K562 (cell line): Measurements from ENCODE around the gene KCNQ5. TPM values are rescaled to one million over a fixed set of nuclear protein-coding genes. Genes with fewer than 3 reads are reported as not detected.

Experiments used
- ATAC-seq: fragments of 200-7000 bp; cut with Tn5 transposase; 3 replicates; pipeline ENCODE4 v1.9.1; 2020; ENCODE audit warnings: moderate library complexity
- BruUV-seq: library from RNA; stranded (reverse); fragments of 400-500 nt; replicated peaks from 2 replicates; lab custom pipeline; 2021; lab: Mats Ljungman, UMichigan
- CTCF ChIA-PET: fragments of 300-600 bp; formaldehyde crosslinking; extraction: SDS; loops from one replicate; lab custom pipeline; 2021; ENCODE audit warnings: low intra/inter-chr PET ratio; lab: Yijun Ruan, JAX
- POLR2A ChIA-PET: fragments of 300-600, 350-650 bp; sonication (Branson Sonifier 250); formaldehyde crosslinking; extraction: SDS; loops from one replicate; lab custom pipeline; 2021; ENCODE audit warnings: antibody characterized with exemption, inconsistent platforms; lab: Yijun Ruan, JAX
- DNase-seq, 4 experiments: peaks; one replicate each; pipeline versions ENCODE4 v3.0.0 to v3.0.0-alpha.2; 2011 to 2018; ENCODE audit warnings: low spot score in 3 of 4, mixed read lengths in 3 of 4; ENCODE audit errors: extremely low read depth in 1 of 4
- FAIRE-seq: peaks from 2 replicates; lab custom pipeline; 2011; peaks lifted over from hg19 to GRCh38; lab: Jason Lieb, UNC
- H2AFZ ChIP-seq: 2 replicates; pipeline ENCODE4 v1.6.0; 2011; ENCODE audit warnings: low read depth, low read length, control low read depth, inconsistent platforms
- H3K27ac ChIP-seq: fragments of 200-600 bp; 3 replicates; pipeline ENCODE4 v1.8.0; 2011; ENCODE audit warnings: low read depth, mild to moderate bottlenecking, control low read depth, inconsistent platforms, low read length, moderate library complexity, mixed read lengths; ENCODE audit errors: extremely low read depth
- H3K27me3 ChIP-seq, 2 experiments: fragments of 300-600 bp in 1 of 2; 2 replicates in 1 of 2; 3 replicates in 1 of 2; pipeline versions ENCODE4 v1.6.0 to v1.8.0; 2011; ENCODE audit warnings: inconsistent platforms in 2 of 2, low read length in 2 of 2, mild to moderate bottlenecking in 1 of 2, mixed read lengths in 1 of 2, moderate library complexity in 1 of 2; ENCODE audit not compliant: control insufficient read depth in 2 of 2, insufficient read depth in 2 of 2
- H3K36me3 ChIP-seq: fragments of 300-600 bp; 3 replicates; pipeline ENCODE4 v1.8.0; 2011; ENCODE audit warnings: mild to moderate bottlenecking, low read length, inconsistent platforms; ENCODE audit not compliant: control insufficient read depth, insufficient read depth
- H3K4me1 ChIP-seq, 2 experiments: fragments of 200-600 bp in 1 of 2; replicated peaks in 1 of 2; 2 replicates in 1 of 2; 3 replicates in 1 of 2; pipeline versions ENCODE4 v1.5.1 to v1.8.0; 2011; ENCODE audit warnings: inconsistent platforms in 2 of 2, low read length in 2 of 2, mild to moderate bottlenecking in 1 of 2, mixed read lengths in 1 of 2, moderate library complexity in 1 of 2; ENCODE audit not compliant: control insufficient read depth in 2 of 2, insufficient read depth in 2 of 2
- H3K4me2 ChIP-seq: 2 replicates; pipeline ENCODE4 v1.6.1; 2011; ENCODE audit warnings: low read length, control low read depth, inconsistent platforms, mixed read lengths; ENCODE audit not compliant: insufficient read depth
- H3K4me3 ChIP-seq: fragments of 200-600 bp; sonication (generic), shearing (Covaris generic); 2 replicates; pipeline ENCODE4 v1.5.1; 2016; ENCODE audit warnings: control low read depth, inconsistent platforms
- H3K79me2 ChIP-seq: fragments of 200-600 bp; 3 replicates; pipeline ENCODE4 v1.8.0; 2011; ENCODE audit warnings: low read length, inconsistent platforms; ENCODE audit not compliant: control insufficient read depth, insufficient read depth
- H3K9ac ChIP-seq, 2 experiments: 2 replicates each; pipeline versions ENCODE4 v1.6.0 to v1.6.1; 2011; ENCODE audit warnings: low read depth in 2 of 2, low read length in 2 of 2, control low read depth in 1 of 2, inconsistent platforms in 1 of 2, mild to moderate bottlenecking in 1 of 2, mixed read lengths in 1 of 2; ENCODE audit not compliant: insufficient read depth in 1 of 2
- H3K9me1 ChIP-seq: one replicate; pipeline ENCODE4 v1.6.0; 2011; ENCODE audit warnings: inconsistent platforms, mild to moderate bottlenecking, low read length, moderate library complexity; ENCODE audit not compliant: control insufficient read depth, insufficient read depth
- H3K9me3 ChIP-seq: replicated peaks from 2 replicates; pipeline ENCODE4 v1.5.1; 2011; ENCODE audit warnings: low read depth, low read length, inconsistent platforms; ENCODE audit not compliant: control insufficient read depth, insufficient read depth
- H4K20me1 ChIP-seq: replicated peaks from 2 replicates; pipeline ENCODE4 v1.6.1; 2011; ENCODE audit warnings: low read length, inconsistent platforms, mixed read lengths; ENCODE audit not compliant: control insufficient read depth, insufficient read depth
- ARID2 ChIP-seq: fragments of 450-650 bp; IDR thresholded peaks from 2 replicates; pipeline ENCODE4 v1.6.1; 2017; ENCODE audit warnings: antibody characterized with exemption, mild to moderate bottlenecking
- HNRNPH1 ChIP-seq: fragments of 200-400 bp; formaldehyde crosslinking; optimal IDR thresholded peaks from 2 replicates; pipeline ENCODE3; 2017; ENCODE audit warnings: low read depth, mild to moderate bottlenecking, low read length, moderate library complexity
- MCM3 ChIP-seq: fragments of 450-650 bp; IDR thresholded peaks from 2 replicates; pipeline ENCODE4 v1.6.1; 2016
- MTA1 ChIP-seq: fragments of 450-650 bp; IDR thresholded peaks from 2 replicates; pipeline ENCODE4 v1.6.1; 2017; ENCODE audit warnings: borderline replicate concordance
- NELFE ChIP-seq: IDR thresholded peaks from 2 replicates; pipeline ENCODE4 v1.6.1; 2011; ENCODE audit warnings: mild to moderate bottlenecking; ENCODE audit not compliant: insufficient read depth, insufficient read length
- RFX1 ChIP-seq: fragments of 450-650 bp; IDR thresholded peaks from 2 replicates; pipeline ENCODE4 v1.6.1; 2016; ENCODE audit warnings: mild to moderate bottlenecking, moderate library complexity
- SAFB2 ChIP-seq: fragments of 200-400 bp; formaldehyde crosslinking; IDR thresholded peaks from 2 replicates; pipeline ENCODE4 v1.6.1; 2018; ENCODE audit warnings: borderline replicate concordance, low read length, low read depth, moderate library complexity; ENCODE audit not compliant: severe bottlenecking
- TSC22D4 ChIP-seq: fragments of 450-650 bp; IDR thresholded peaks from 2 replicates; pipeline ENCODE4 v1.6.1; 2016; ENCODE audit warnings: missing genetic modification characterization, missing biosample characterization, control low read depth
- WHSC1 ChIP-seq: IDR thresholded peaks from one replicate; pipeline ENCODE4 v1.6.1; 2012; ENCODE audit warnings: low read length, control low read depth, inconsistent platforms
- WGBS: fragments of 100-300 bp; shearing (Covaris generic); methylation state at CpG from one replicate; pipeline ENCODE4 v1.1.6; 2016; ENCODE audit warnings: low coverage, mixed read lengths; ENCODE audit not compliant: insufficient coverage; ENCODE audit errors: missing lambda C conversion rate; 5-methylcytosine and 5-hydroxymethylcytosine counted together
- in situ Hi-C: fragments of 300-500 bp; cut with MboI; formaldehyde crosslinking; loops from 4 replicates; pipeline ENCODE4 v1.15.0; 2018; ENCODE audit warnings: inconsistent platforms, mixed read lengths
- intact Hi-C: fragments of 100-400 bp; cut with micrococcal nuclease; formaldehyde crosslinking; loops from 2 replicates; pipeline ENCODE4 v1.14.2; 2022
- polyA plus RNA-seq, 8 experiments: library from polyadenylated mRNA; depleted of rRNA in 4 of 8; stranded (reverse) in 5 of 8; unstranded in 3 of 8; fragments of >200 nt; fragmentation: Nextera tagmentation in 2 of 8; fragmentation: Illumina TruSeq in 1 of 8; extraction: Ambion mirVana in 2 of 8; extraction: Trizol in 1 of 8; gene quantifications; 2 replicates each; pipeline versions ENCODE4 v1.2.1 to v1.2.3, GENCODE V29; 2011 to 2014; ENCODE audit warnings: inconsistent platforms in 1 of 8, missing spikeins in 1 of 8
- total RNA-seq, 7 experiments: library from RNA; depleted of rRNA in 6 of 7; stranded (reverse); fragments of >200 nt in 6 of 7; fragmentation: Illumina TruSeq in 2 of 7; extraction: Trizol in 2 of 7; gene quantifications; 2 replicates each; pipeline versions ENCODE4 v1.2.1 to v1.2.3, GENCODE V29; 2011 to 2021; ENCODE audit warnings: low replicate concordance in 1 of 7
- TF ChIP-seq, protein P1 (sequence below): fragments of 450-650 bp; formaldehyde crosslinking; IDR thresholded peaks from 2 replicates; pipeline ENCODE4 v1.4.0; 2020; ENCODE audit warnings: mild to moderate bottlenecking, mixed read lengths
- TF ChIP-seq, protein P2 (sequence below): sonication (generic); formaldehyde crosslinking; IDR thresholded peaks from 2 replicates; pipeline ENCODE4 v1.8.0; 2023; ENCODE audit warnings: missing genetic modification reagents, mild to moderate bottlenecking, borderline replicate concordance

The KCNQ5 gene
- total and polyA plus RNA-seq, 9 of the 15 experiments (the other 6 are each of a cell fraction or from before 2014, with no cell fraction given): 0.31 to 5.9 (median 2.6) TPM

DNA sequence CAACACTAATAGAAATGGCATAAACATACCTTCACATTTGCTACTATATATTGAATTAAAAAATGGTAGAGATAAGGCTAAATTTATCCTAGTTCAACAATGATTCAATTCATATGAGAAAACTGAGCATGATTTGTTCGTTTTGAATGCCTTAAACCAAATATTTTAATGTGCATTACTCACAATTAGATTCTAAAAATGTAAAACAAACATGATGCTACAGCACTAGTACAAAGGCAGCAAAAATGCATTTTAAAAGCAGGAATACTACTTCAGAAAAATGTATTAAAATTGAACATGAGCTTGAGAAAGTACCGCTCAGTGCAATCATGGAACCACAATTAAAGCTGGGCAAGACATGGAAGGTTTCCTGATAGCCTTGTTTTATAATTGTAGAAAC is 195.3 kb downstream of the KCNQ5 start:
- in situ Hi-C loops: no loop called here
- Histone ChIP-seq H3K9ac (no peak overlapping the region), H3K4me1 (no peaks in the 10 kb centered on the region), H3K36me3 (no peaks in the 10 kb centered on the region), H4K20me1 (no peaks in the 10 kb centered on the region), H3K4me2 (no peak overlapping the region), H3K9me3 (no peaks in the 10 kb centered on the region), H3K27me3 (no peaks in the 10 kb centered on the region), H2AFZ (no peak overlapping the region), H3K4me3 (no peak overlapping the region), H3K27ac (no peak overlapping the region), H3K9me1 (no peaks in the 10 kb centered on the region), H3K79me2 (no peaks in the 10 kb centered on the region)
- intact Hi-C loops: no loop called here
- no TSS peak for BruUV-seq
- ATAC-seq (no peak), DNase-seq (no peak), FAIRE-seq (no peak)
- CTCF ChIA-PET: no interaction called here
- TF ChIP-seq SAFB2: no peak
- no peak for TF ChIP-seq NELFE
- no peak for TF ChIP-seq MTA1
- TF ChIP-seq MCM3: no peak
- no peak for TF ChIP-seq WHSC1
- TF ChIP-seq, protein P1, sequence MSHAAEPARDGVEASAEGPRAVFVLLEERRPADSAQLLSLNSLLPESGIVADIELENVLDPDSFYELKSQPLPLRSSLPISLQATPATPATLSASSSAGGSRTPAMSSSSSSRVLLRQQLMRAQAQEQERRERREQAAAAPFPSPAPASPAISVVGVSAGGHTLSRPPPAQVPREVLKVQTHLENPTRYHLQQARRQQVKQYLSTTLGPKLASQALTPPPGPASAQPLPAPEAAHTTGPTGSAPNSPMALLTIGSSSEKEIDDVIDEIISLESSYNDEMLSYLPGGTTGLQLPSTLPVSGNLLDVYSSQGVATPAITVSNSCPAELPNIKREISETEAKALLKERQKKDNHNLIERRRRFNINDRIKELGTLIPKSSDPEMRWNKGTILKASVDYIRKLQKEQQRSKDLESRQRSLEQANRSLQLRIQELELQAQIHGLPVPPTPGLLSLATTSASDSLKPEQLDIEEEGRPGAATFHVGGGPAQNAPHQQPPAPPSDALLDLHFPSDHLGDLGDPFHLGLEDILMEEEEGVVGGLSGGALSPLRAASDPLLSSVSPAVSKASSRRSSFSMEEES: no peak
- no peak for TF ChIP-seq ARID2
- no peak for TF ChIP-seq RFX1
- no peak for TF ChIP-seq TSC22D4 (tag)
- no peak for TF ChIP-seq HNRNPH1
- TF ChIP-seq, protein P2, sequence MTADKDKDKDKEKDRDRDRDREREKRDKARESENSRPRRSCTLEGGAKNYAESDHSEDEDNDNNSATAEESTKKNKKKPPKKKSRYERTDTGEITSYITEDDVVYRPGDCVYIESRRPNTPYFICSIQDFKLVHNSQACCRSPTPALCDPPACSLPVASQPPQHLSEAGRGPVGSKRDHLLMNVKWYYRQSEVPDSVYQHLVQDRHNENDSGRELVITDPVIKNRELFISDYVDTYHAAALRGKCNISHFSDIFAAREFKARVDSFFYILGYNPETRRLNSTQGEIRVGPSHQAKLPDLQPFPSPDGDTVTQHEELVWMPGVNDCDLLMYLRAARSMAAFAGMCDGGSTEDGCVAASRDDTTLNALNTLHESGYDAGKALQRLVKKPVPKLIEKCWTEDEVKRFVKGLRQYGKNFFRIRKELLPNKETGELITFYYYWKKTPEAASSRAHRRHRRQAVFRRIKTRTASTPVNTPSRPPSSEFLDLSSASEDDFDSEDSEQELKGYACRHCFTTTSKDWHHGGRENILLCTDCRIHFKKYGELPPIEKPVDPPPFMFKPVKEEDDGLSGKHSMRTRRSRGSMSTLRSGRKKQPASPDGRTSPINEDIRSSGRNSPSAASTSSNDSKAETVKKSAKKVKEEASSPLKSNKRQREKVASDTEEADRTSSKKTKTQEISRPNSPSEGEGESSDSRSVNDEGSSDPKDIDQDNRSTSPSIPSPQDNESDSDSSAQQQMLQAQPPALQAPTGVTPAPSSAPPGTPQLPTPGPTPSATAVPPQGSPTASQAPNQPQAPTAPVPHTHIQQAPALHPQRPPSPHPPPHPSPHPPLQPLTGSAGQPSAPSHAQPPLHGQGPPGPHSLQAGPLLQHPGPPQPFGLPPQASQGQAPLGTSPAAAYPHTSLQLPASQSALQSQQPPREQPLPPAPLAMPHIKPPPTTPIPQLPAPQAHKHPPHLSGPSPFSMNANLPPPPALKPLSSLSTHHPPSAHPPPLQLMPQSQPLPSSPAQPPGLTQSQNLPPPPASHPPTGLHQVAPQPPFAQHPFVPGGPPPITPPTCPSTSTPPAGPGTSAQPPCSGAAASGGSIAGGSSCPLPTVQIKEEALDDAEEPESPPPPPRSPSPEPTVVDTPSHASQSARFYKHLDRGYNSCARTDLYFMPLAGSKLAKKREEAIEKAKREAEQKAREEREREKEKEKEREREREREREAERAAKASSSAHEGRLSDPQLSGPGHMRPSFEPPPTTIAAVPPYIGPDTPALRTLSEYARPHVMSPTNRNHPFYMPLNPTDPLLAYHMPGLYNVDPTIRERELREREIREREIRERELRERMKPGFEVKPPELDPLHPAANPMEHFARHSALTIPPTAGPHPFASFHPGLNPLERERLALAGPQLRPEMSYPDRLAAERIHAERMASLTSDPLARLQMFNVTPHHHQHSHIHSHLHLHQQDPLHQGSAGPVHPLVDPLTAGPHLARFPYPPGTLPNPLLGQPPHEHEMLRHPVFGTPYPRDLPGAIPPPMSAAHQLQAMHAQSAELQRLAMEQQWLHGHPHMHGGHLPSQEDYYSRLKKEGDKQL: no peak
- POLR2A ChIA-PET: interaction anchor here (0.6 kb wide), 1 partner anchor 109 kb away, joined by 3 read pairs; no protein-coding TSS in a partner anchor
- WGBS: 42% methylated on average over 2 of the region's 2 CpGs
